ENCODE results near the gene LCE3E.
"Not testable (repeated sequence)": the region's sequence is repeated elsewhere in the genome, so short reads cannot be mapped to it uniquely, and the experiment has no call there.

Gene LCE3E

DNA sequence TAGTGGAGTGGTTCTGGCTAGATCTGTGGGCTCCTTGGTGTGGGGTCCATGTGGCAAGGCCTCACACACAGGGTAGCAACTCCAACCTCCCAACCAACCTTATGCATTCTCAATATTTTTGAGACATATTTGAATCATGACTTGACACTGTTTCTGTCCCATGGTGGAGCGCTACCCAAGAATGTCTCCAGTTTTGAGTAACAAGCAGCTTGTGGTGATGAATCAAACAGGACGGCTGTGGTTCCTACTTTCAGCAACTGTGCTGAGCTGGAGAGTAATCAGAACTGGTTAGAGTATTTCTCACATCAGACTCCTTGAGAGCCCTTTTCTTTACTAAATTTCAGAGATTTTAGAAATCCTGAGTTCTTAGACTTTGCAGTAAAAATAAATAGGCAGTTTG is 10.6 kb upstream of the LCE3E start:
- no peak overlapping the region for H3K4me3 ChIP-seq (ENCODE audit: low read depth, low read length)
- no peak for DNase-seq (ENCODE audit: low read depth)
- TF ChIP-seq, protein P1, sequence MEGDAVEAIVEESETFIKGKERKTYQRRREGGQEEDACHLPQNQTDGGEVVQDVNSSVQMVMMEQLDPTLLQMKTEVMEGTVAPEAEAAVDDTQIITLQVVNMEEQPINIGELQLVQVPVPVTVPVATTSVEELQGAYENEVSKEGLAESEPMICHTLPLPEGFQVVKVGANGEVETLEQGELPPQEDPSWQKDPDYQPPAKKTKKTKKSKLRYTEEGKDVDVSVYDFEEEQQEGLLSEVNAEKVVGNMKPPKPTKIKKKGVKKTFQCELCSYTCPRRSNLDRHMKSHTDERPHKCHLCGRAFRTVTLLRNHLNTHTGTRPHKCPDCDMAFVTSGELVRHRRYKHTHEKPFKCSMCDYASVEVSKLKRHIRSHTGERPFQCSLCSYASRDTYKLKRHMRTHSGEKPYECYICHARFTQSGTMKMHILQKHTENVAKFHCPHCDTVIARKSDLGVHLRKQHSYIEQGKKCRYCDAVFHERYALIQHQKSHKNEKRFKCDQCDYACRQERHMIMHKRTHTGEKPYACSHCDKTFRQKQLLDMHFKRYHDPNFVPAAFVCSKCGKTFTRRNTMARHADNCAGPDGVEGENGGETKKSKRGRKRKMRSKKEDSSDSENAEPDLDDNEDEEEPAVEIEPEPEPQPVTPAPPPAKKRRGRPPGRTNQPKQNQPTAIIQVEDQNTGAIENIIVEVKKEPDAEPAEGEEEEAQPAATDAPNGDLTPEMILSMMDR (conservative IDR thresholded peaks at IDR 0.05; ENCODE audit: low read depth, low read length), result no peak

DNA sequence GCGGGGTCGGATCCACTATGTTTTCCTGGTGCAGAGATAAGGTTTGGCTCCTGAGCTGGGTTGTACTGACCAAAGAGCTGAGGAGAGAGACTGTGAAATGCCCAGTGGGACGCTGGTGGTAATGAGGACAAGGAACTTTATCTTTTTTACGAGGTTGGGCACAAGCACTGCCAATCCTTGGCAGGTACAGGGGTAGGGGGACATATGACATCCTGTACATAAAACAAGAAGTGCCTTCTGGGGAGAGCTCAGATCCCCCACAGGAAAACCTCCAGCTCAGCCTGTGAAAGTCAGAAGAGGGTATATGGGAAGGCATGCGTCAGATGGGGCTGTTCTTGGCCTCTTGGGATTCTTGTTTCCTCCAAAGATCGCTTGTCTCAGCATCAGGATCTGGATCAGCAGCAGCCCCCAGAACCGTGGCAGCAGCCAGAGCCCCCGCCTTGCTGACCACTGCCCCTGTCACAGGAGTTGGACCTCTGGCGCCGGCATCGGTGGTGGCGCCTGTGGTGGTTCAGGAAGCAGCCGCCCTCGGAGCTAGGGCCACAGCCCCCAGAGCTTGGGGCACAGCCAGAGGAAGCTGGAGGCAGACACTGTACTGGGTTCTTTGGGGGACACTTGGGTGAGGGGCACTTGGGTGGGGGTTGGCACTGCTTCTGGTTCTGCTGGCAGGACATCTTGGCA is 905 bp downstream of the LCE3E start:
- H3K4me3 ChIP-seq (ENCODE audit: low read depth, low read length), result no peak overlapping the region
- no peak for DNase-seq (ENCODE audit: low read depth)
- TF ChIP-seq, protein P1 (conservative IDR thresholded peaks at IDR 0.05; ENCODE audit: low read depth, low read length), result no peak

DNA sequence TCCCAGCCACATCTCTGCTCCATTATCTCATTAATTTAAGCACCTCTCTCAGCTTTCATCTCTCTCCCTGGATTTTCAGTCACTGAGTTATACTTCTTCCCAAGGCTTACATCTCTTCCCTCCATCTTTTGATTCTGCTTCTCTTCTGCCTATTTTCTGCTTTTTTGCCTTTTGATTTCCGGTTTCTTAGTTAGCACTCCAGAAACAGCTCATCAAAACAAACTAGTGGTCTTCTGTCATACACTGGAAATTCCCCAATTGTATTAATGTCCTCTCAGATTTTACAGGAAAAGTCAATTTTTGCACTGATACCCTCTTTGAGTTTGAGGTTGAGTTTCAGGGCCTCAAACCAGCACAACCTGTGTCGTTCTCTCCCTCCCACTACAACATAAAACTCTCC is 1.5 kb downstream of the LCE3E start:
- H3K4me3 ChIP-seq (ENCODE audit: low read depth, low read length), result no peak overlapping the region
- no peak for DNase-seq (ENCODE audit: low read depth)
- TF ChIP-seq, protein P1 (conservative IDR thresholded peaks at IDR 0.05; ENCODE audit: low read depth, low read length), result no peak

DNA sequence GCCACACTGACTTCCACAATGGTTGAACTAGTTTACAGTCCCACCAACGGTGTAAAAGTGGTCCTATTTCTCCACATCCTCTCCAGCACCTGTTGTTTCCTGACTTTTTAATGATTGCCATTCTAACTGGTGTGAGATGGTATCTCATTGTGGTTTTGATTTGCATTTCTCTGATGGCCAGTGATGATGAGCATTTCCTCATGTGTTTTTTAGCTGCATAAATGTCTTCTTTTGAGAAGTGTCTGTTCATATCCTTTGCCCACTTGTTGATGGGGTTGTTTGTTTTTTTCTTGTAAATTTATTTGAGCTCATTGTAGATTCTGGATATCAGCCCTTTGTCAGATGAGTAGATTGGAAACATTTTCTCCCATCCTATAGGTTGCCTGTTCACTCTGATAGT is 18.2 kb downstream of the LCE3E start:
- not testable (repeated sequence) for DNase-seq (ENCODE audit: low read depth); H3K4me3 ChIP-seq (ENCODE audit: low read depth, low read length)

DNA sequence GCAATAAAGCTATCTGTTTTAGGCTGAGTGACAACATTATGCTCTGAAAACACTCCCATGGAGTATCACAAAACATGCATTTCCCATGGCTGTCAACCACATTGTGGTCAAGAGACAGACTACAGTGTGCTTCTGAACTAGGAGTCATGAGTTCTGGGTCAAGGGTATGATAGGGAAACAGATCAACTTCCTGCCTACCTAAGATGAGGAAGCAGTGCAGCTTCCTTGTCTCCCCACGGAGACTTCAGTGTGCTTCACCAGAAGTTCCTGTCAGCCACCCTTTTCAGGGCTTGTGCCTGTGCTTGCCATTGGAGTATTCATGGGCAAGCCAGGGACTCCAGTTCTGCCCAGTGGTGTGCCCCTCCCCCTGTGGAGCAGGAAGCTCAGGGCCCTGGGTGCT is 19.9 kb downstream of the LCE3E start:
- TF ChIP-seq, protein P1 (conservative IDR thresholded peaks at IDR 0.05; ENCODE audit: low read depth, low read length), result no peak
- DNase-seq (ENCODE audit: low read depth), result no peak
- no peak overlapping the region for H3K4me3 ChIP-seq (ENCODE audit: low read depth, low read length)

DNA sequence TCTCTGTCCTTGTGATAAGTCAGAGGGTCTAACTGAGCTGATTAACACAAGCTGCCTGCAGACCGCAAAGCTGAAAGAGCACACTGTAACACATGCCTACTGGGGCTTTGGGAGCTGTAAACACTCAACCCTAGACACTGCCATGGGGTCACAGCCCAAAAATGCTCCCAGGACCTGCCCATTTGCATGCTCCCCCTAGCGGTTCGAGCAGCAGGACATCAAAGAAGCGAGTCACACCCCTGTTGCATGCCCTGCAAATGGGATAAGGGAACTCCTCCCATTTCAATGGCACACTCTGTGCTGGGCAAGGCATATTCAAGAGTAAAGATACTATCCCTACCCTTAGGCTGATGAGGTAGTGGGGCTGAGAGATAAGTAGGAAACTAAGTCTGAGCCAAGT is 22.8 kb downstream of the LCE3E start:
- TF ChIP-seq, protein P1 (conservative IDR thresholded peaks at IDR 0.05; ENCODE audit: low read depth, low read length), result peak; percentile 2
- no peak for DNase-seq (ENCODE audit: low read depth)

DNA sequence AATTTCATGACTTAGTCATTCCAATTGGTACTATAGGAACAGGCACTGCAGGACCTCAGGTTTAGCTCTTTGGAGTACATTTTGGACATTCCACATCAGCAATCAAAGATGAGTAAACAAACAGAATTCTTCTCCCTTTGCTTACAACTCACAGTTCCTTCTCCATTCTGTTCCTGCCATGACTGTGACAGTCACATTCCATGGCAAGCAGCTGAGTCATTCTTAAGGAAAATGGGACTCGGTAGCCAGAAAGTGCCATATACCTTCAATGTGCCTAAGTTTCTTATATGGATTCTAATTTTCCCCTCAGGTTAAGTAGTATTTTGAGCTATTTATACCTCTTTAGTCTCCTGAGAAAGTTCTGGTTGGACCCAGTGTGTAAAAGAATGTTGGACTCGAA is 26.7 kb downstream of the LCE3E start:
- no peak for DNase-seq (ENCODE audit: low read depth)
- no peak overlapping the region for H3K4me3 ChIP-seq (ENCODE audit: low read depth, low read length)
- TF ChIP-seq, protein P1 (conservative IDR thresholded peaks at IDR 0.05; ENCODE audit: low read depth, low read length), result no peak

More for the DNA sequence above, 22.8 kb downstream of the LCE3E start:
- H3K4me3 ChIP-seq (ENCODE audit: low read depth, low read length), result no peak overlapping the region

All from choroid plexus epithelial cell (primary cell).